Brain pericyte (primary cell): Measurements from ENCODE around the gene JTB.
A peak's percentile ranks its signal among the peaks of the same experiment; 100 is the strongest.
"Not testable (repeated sequence)": the region's sequence is repeated elsewhere in the genome, so short reads cannot be mapped to it uniquely, and the experiment has no call there.

Experiments used
- DNase-seq: peaks from one replicate; pipeline ENCODE4 v3.0.0-alpha.2; 2012; ENCODE audit warnings: low read depth, low spot score

JTB gene

DNA sequence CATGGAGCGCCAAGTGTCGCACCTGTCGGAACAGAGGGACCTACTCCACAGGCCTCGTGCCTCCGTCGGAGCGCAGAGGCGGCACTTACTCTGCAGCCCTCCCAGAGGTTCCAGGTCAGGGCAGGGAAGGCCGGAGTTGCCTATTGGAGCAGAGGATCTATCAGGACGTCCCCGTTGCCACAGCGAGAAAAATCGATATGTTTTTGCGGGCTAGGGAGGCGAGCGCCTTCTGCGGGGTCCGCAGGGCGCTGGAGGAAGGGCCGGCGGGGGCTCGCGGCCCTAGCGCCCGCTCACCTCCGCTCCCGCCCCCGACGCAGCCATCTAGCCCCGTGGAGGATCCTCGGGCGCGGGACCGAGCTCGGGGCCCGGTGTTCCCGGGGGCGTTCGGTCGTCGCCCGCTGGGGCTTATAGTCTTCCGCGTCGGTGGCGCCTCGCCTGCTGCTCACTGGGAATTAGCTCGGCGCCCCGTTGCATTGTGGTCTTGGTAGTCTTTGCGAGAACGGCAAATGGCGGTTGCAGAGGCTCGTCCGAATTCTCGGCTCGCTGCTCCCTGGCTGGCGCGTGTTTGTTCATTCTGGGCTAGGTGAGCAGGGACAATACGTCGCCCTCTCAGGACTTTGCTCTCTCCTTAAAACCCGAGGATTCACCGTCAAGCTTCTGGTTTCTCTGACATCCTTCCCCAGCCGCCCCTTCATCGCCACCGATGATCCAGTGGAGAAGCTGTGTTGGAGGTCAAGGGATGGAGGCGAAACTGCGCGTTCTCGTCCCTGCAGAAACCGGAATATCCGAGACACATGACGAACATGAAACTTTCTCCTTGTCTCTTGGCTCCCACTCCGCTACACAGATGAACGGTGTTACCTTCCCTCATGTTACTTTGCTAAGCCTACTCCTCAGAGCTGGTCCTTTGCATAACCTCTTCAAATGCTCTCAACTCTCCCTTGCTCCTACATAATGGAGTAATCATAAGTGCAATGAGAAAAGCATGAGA lies at the start of gene JTB:
TSS of gene JTB (minus strand) at position 425 of the 991 bp plus-strand sequence. CDS start at position 3, 422 bp downstream.
- no peak for DNase-seq

DNA sequence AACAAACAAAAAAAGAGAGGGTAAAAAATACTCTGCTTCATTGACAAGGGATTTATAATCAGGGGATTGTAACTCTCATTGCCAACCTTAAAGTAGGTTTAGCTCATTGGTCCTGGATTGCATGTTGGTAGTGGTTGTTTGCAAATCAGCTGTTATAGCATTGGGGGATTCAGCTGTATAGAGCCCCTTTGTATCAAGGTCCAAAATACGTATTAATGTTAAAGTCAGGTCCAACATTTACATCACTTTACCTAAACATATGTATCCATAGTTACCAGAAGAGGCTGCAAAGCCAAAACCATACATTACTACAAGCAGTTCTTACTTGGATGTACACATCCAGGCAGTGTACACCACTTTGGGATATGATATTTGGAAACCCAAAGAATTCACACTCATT lies 42.5 kb upstream of the JTB start:
- no peak for DNase-seq

DNA sequence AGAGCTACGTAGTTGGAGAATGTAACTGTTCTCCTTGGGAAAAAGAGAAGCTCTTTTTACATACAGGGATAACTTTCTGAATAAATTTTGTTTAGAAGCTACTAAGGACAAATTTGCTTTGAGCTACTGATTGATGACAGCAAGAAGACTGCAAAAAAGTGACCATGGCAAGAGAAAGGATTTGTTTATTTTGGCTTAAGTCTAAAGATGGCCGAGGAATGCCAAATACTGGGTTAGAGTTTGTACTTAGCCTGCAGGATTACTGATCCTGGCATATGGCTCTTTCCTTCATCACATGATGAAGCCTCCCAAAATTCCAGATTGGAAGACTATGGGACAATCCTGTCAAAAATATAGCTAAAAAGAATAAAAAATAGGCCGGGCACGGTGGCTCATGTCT lies 41.8 kb upstream of the JTB start:
- no peak for DNase-seq

DNA sequence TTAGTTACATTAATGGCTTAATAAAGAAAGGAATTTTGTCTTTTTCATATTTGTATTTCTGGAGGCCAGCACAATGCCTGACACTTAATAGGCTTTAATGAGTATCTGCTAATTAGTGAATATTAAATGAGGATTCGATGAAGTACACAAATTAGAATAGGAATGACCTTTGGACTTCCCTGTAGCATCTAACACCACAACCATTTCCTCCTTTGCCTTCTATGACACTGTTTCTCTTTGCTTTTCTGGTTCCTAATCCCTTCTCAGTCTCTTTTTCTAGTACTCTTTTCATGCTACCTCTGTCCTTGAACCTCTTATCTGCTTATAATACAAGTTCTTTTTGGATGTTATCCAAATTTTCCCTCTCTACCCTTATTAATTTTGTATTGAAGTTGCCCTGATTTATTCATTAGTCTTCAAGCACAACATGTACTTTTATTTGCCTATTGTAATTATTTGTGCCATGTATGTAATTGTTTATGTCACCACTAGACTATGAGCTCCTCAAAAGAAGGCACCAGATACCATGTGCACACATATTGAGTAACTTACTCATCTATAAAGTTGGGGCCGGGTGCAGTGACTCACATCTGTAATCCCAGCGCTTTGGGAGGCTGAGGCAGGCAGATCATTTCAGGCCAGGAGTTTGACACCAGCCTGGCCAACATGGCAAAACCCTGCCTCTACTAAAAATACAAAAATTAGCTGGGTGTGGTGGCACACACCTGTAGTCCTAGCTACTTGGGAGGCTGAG lies 36.9 kb upstream of the JTB start:
- DNase-seq = no peak

DNA sequence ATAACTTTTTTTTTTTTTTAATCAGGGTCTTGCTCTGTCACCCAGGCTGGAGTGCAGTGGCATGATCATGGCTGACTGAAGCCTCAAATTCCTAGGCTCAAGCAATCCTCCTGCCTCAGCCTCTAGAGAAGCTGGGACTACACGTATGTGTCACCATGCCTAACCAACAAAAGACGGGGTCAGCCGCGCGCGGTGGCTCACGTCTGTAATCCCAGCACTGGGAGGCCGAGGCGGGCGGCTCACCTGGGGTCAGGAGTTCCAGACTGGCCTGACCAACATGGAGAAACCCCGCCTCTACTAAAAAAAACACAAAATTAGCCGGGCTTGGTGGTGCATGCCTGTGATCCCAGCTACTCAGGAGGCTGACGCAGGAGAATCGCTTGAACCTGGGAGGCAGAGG lies 35.1 kb upstream of the JTB start:
- not testable (repeated sequence) for DNase-seq

DNA sequence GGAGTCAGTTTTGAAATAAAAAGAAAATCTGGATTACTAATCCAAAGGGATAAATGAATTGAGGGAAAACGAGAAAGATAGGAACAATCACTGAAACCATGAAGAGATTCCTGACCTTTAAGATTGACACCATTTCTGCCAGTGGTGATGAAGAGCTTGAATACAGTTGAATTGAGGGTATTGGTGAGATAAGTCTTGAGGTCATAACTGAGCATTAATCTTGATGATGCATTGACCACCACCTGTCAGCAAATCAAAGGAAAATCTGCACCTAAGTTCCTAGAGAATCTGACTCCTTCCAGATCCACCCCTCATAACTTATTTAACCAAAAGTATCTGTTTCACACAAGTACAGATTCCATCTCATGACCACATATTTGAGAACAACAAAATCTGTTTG lies 34.7 kb upstream of the JTB start:
- no peak for DNase-seq

DNA sequence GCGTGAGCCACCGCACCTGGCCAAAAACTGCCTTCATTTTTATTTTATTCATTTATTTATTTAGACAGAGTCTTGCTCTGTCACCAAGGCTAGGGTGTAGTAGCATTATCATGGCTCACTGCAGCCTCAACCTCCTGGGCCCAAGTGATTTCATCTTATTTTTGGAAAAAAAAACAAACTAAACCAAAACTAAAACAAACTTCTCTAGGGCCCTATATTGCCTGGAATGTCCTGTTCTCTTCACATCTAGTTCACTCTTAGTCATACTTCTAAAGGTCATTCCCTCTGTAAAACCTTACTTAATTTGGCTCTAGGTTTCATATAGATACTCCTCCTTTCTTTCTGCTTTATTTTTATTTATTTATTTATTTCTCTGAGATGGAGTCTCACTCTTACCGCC lies 28.7 kb upstream of the JTB start:
- DNase-seq = no peak

DNA sequence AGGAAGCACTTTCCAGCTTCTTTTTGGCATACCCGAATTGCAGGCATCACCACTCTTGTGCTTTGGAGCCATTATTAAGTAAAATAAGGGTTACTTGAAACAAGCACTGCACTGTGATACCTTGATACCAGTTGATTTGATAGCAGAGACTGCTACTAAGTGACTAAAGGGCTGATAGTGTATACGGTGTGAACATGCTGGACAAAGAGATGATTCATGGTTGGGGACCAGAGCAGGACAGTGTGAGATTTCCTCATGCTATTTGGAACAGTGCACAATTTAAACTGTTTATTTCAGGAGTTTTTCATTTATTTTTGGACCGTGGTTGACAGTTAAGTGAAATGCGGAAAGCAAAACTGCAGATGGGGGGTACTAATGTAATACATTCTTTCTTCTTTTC lies 22.9 kb upstream of the JTB start:
- DNase-seq = no peak

DNA sequence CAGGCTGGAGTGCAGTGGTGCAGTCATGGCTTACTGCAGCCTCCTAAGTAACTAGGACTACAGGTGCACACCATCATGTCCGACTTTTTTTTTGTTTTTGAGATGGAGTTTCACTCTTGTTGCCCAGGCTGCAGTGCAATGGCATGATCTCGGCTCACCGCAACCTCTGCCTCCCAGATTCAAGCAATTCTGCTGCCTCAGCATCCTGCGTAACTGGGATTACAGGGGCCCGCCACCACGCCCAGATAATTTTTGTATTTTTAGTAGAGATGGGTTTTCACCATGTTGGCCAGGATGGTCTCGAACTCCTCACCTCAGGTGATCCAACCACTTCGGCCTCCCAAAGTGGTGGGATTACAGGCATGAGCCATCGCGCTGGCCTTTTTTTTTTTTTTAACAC lies 19.4 kb upstream of the JTB start:
- DNase-seq = not testable (repeated sequence)

DNA sequence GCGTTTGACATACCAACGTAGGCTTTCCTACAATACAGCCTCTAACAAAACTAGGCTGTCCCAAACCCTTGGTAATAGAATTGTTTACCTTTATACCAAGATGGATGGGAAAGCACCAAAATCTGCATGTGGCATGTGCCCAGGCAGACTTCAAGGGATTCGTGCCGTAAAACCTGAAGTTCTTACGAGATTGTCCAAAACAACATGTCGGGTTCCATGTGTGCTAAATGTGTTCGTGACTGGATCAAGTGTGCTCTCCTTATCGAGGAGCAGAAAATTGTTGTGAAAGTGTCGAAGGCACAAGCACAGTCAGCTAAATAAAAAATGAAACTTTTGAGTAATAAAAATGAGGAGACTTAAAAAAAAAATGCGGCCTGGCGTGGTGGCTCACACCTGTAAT lies 18.2 kb upstream of the JTB start:
- no peak for DNase-seq

DNA sequence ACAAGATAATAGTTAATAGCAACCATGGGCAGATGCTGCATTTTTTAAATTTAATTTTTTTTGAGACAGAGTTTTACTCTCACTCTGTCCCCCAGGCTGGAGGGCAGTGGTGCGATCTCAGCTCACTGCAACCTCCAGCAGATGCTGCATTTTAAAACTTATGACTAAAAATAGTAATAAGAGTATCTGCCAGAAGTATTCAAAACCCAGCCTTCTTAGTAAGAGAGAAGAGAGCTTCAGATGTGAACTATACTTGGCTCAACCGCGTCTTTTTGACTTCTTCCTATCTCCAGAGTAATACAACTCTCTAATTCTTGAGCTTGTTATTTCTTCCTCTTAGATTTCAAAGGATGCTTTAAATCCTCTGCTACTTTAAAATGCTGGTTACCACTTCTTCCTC lies 17.7 kb upstream of the JTB start:
- DNase-seq = no peak

DNA sequence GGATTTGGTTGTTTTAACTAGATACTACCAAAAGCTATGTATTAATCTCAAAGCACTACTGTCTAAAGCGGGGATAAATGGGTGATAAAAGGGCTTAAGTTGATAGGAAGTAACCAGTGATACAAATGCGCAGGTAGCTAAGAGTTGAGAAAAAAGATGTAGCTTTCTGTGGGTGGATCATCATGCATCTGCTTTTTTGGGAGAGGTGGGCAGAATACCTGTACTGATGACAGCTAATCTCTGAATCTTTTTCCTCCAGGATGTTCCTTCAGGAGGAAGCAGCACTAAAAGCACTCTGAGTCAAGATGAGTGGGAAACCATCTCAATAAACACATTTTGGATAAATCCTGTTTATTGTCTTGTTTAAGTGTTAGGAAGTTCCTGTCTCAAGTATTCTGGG lies 14.3 kb upstream of the JTB start:
- no peak for DNase-seq

DNA sequence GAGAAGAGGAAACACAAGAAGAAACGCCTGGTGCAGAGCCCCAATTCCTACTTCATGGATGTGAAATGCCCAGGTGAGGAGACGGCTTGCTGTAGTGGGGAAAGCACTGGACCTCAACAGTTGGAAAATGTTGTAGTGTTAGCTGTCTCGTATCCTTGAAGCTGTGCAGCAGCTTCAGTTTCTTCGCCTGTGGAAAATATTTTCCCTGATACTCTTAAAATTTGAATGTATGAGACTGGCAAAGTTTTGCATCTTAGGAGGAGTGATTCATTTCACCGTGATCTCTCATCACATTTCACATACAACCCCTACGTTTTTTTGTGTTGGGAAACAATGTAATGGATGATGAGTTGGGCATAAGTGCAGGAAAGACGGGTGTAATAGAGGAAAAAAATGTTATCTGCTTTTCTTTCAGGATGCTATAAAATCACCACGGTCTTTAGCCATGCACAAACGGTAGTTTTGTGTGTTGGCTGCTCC lies 13.7 kb upstream of the JTB start:
- DNase-seq = no peak

DNA sequence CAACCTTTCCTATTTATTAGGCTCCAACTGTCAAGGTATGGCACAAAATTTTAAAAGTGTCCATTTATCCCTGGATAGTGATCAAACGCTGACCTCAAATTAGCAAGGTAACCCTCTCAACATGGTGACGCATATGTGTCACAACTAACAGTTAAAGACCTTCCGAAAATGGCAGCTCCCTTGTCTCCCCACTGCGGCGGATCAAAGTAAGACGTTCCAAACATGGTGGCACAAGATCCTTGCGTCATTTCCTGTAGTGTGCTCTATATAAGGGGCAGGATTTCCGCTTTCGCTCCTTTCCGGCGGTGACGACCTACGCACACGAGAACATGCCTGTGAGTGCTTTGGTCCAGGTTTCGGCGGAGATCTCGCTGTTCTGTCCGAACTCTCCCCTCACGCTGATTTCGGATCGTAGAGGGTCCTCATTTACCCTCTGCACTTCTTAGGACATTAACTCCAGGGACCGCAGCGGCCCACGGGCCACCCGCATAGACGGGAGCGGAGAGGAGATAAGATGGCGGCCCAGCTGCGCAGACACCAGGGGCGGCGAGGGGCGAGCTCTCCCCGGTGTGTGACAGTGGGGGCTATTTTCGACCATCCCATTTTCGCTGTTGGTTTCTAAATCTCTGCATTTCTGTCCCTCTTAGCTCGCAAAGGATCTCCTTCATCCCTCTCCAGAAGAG lies 13.1 kb upstream of the JTB start, which contains the start of gene RPS27:
TSS of gene RPS27 (plus strand) at position 295 of the 683 bp plus-strand sequence. CDS start at position 330, 35 bp downstream.
- DNase-seq = peak; percentile 88

DNA sequence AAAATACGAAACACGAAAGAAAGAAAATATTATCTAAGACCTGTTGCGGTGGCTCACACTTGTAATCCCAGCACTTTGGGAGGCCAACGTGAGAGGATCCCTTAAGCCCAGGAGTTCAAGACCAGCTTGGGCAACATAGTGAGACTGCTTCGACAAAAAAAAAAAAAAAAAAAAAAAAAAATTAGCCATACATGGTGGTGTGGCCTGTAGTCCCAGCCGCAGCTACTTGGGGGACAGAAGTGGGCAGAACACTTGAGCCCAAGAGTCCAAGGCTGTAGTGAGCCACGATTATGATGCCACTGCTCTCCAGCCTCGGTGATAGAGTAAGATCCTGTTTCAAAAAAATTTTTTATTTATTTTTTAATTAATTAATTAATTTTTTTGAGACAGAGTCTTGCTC lies 10.1 kb upstream of the JTB start:
- no peak for DNase-seq

DNA sequence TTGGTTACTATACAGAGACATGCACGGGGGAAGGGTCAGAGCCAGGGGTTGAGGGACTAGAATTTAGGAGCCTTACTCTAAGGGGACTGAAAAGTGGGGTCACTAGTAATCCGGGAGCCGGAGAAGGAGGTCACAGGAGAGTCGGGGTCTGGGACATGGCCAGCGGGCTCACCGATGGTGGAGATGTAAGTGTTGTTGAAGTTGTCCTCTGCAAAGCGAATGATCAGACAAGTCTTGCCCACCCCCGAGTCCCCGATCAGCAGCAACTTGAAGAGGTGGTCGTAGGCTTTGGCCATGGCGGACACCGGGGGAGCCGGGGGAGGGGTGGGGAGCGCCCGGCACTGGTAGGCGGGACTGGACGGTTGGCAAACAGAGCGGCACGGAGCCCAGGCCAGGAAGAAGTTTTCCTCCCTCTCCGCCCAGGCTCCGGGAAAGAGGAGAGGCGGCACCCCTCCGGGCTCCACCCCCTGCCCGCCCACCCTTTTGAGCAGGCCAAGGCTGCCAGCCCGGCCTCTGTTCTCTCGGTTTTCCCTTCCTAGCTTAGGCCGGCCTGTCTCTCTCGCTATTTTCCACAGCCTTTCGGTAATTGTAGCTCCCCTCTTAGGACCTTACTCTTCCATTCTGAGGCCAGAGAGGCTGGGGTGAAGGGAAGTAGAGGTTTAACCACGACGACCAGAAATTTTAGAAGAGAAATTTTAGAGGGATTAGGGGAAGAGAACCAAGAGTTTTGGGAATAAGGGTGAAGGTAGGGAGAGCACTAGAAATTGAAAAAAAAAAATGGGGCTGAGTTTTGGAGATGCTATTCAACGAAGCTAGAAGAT lies 8.7 kb upstream of the JTB start, which contains the start of gene RAB13:
TSS of gene RAB13 (minus strand) at position 399 of the 821 bp plus-strand sequence. CDS start at position 296, 103 bp downstream.
- DNase-seq = no peak

DNA sequence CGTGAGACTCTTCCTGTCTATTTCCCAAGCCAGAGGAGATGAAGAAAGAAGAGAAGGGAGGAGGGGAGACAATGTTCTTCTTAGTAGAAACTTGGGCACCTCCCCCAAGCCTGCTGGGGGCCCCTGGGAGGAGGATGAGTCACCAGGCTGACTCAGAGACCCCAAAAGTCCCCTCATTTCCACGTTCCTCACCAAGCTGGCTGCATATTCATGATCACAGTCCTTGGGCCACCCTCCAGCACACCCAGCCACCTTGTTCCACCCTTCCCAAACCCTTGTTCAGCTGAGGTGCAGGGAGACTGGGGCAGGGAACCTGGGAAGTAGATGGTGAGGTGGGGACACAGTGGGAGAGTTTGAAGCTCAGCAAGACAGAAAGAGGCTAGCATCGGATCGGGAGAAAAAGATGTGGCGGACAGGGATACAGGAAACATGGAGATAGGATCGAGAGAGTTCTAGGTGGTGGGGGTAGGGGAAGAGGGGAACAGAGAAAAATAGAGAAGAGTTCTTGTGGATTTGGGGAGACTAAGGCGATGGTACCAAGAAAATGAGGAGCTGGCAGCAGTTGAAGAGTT lies 8.0 kb upstream of the JTB start:
- peak; percentile 46 for DNase-seq

DNA sequence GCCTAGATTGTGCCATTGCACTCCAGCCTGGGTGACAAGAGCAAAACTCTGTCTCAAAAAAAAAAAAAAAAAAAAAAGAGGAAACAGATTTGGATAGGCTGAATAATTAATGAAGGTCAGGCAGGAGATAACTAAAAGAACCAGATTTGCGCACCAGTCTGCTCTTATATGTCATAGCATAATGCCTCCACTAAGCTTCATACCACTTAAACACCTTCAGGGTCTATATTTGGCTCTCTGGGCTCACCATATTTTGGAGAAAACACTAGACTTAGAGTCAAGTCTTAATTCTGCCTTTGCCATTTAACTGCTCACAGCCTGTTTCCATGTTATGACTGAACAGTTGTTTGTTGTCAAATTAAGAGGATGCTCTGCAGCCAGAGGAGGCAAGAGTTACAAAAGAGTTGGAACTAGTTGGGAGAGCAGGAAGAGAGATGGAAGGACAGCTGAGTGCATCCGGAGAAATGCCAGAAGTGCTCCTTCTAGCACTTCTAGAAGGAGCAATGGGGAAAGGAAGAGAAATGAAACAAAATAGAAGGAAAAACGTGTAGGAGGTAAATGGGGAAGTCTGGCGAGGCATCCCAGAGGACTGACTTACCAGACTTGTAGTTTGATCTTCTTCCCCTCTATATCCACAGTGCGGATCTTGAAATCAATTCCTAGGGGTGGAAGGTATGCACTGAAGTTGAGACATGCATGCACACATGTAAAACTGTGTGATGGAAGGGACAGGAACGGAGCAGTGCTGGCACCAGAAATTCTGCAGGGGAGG lies 6.8 kb upstream of the JTB start:
- no peak for DNase-seq

DNA sequence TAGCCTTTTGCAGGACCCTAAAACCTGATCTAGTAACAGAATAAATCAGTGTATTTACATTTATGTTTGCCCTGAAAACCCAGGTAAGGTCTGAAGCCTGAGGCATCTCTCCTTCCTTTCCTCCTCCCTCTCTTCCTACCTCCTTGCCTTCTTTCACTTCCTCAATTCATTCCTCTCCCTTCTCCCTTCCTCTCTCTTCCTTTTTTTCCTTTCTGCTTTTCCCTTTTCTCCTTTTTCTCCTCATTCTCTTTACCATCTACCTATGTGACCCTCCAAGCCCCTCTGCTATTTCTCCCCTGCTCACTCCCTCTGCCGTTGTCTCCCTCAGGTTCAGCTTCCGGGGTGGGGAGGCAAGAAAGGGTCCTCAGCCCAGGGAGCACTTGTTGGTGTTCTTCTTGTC lies 4.3 kb upstream of the JTB start:
- not testable (repeated sequence) for DNase-seq

DNA sequence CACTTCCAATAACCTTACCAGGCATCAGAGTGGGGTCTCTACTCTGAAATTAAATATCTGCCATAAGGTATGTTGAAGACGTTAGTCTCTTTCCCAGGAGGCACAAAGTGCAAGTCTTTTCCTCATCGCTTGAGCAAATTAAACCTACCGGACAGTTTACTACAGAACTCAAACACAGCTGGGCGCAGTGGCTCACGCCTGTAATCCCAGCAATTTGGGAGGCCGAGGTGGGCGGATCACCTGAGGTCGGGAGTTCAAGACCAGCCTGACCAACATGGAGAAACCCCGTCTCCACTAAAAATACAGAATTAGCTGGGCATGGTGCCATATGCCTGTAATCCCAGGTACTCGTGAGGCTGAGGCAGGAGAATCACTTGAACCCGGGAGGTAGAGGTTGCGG lies 1.6 kb upstream of the JTB start:
- DNase-seq = not testable (repeated sequence)
